GM12865 (cell line): Measurements from ENCODE around the gene FHIT.
A peak's percentile ranks its signal among the peaks of the same experiment; 100 is the strongest.

ENCODE experiments used
- DNase-seq: peaks from one replicate; pipeline ENCODE4 v3.0.0; 2010; ENCODE audit warnings: low read depth
- H3K4me3 ChIP-seq: 2 replicates; pipeline ENCODE4 v1.5.1; 2011; ENCODE audit warnings: mild to moderate bottlenecking, low read depth, low read length, control low read depth
- TF ChIP-seq, protein P1 (sequence below): IDR thresholded peaks from 2 replicates; pipeline ENCODE4 v1.5.1; 2011; ENCODE audit warnings: low read length, control low read depth, low read depth, inconsistent platforms; ENCODE audit not compliant: insufficient read depth; ENCODE audit errors: missing control alignments

The FHIT gene

GRCh38 chr3:60659098-60659497 is 592.2 kb downstream of the FHIT start:
- no peak for DNase-seq
- H3K4me3 ChIP-seq: no peak overlapping the region
- TF ChIP-seq, protein P1, sequence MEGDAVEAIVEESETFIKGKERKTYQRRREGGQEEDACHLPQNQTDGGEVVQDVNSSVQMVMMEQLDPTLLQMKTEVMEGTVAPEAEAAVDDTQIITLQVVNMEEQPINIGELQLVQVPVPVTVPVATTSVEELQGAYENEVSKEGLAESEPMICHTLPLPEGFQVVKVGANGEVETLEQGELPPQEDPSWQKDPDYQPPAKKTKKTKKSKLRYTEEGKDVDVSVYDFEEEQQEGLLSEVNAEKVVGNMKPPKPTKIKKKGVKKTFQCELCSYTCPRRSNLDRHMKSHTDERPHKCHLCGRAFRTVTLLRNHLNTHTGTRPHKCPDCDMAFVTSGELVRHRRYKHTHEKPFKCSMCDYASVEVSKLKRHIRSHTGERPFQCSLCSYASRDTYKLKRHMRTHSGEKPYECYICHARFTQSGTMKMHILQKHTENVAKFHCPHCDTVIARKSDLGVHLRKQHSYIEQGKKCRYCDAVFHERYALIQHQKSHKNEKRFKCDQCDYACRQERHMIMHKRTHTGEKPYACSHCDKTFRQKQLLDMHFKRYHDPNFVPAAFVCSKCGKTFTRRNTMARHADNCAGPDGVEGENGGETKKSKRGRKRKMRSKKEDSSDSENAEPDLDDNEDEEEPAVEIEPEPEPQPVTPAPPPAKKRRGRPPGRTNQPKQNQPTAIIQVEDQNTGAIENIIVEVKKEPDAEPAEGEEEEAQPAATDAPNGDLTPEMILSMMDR: no peak

- DNase-seq: peak; percentile 52
- TF ChIP-seq, protein P1: no peak
- no peak overlapping the region for H3K4me3 ChIP-seq
Observed at GRCh38 chr3:60657972-60658371, 593.3 kb downstream of the FHIT start.

DNA sequence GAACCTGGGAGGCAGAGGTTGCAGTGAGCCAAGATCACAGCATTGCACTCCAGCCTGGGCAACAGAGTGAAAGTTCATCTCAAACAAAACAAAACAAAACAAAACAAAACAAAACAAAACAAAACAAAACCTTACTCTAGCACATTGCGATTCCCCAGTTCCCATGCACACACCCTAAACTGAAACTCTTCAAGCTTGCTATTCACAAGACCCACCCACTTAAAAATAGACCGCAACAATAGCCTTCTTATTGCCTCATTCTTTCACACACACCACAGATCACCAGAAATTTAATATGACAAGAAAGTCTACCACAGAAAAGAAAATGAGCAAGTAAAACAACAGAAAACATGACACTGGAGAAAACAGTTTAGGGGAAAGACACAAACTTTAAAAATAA is 598.4 kb downstream of the FHIT start:
- no peak overlapping the region for H3K4me3 ChIP-seq
- DNase-seq: peak; percentile 58
- TF ChIP-seq, protein P1: no peak

GRCh38 chr3:60651799-60652198 is 599.5 kb downstream of the FHIT start:
- no peak for DNase-seq
- no peak overlapping the region for H3K4me3 ChIP-seq
- TF ChIP-seq, protein P1: no peak

DNA sequence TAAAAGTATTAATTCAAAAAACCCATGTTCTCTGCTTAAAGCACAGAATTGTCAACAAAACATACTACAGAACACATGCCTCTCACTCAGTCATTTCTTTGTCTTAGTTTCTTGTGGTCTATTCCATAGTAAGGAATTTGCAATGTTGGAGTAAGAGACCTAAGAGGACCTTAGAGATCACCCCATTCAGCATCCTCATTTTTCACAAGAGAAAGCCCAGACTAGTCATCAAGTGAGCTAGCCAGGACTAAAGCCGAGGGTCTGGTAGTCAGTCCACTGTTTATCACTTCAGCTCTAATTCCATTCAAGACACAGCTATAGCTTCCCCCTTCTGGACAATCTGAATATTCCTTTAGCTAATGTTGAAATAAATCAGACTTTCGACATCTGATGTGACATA is 601.1 kb downstream of the FHIT start:
- TF ChIP-seq, protein P1: no peak
- DNase-seq: no peak
- H3K4me3 ChIP-seq: no peak overlapping the region

DNA sequence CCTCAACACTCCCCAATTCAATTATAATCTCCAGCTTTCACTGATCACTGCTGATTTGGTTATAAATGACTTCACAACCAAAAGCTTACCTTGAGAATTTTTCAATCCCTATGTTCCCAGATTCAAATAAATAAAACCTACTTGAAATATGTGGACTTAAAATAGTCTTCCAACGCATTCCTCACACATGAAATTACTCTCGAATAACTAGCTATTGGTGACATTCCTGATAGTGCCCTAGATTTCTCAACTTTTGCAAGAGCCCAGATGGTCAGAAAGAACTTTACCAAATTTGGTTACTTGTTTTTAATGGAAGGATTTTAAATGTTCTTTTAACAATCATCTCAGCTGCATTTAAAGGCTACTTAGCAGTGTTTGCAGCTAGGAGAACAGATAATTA is 605.5 kb downstream of the FHIT start:
- TF ChIP-seq, protein P1: no peak
- no peak for DNase-seq
- no peak overlapping the region for H3K4me3 ChIP-seq

DNA sequence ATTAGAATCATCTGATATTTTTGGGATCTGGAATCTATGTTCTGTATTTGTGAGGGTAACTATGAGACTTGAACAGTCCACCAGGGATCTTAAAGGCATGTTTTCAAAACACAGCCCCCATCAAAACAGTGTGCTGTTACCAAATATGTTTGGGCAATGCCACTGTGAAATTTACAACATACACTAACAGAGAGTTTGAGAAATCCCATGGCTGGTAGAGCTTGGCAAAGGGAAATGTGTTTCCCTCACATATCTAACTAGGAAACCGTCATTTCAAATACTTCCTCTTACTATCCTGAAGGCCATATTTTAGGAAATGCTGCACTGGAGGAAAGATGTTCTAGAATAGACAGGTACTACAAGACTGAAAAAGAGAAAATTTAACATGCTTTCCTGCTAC is 607.4 kb downstream of the FHIT start:
- DNase-seq: no peak
- H3K4me3 ChIP-seq: no peak overlapping the region
- TF ChIP-seq, protein P1: no peak
